Lower lobe of right lung (tissue), 2 donors: ENCODE measurements around the gene SH2D3A. TPM values are rescaled to one million over a fixed set of nuclear protein-coding genes. Genes with fewer than 3 reads are reported as not detected.

ENCODE experiments used
- ATAC-seq, 2 donors: fragments of 200-7000 bp; cut with Tn5 transposase; one replicate each; pipeline ENCODE4 v1.9.1; 2020 to 2022; ENCODE audit warnings: mild to moderate bottlenecking in 2 of 2, moderate library complexity in 2 of 2
- DNase-seq: peaks from one replicate; pipeline ENCODE4 v3.0.0-alpha.2; 2020
- H3K27ac ChIP-seq: fragments of 200-600 bp; one replicate; pipeline ENCODE4 v1.8.0; 2022
- H3K27me3 ChIP-seq: fragments of 200-600 bp; one replicate; pipeline ENCODE4 v1.8.0; 2022; ENCODE audit warnings: low read depth
- H3K36me3 ChIP-seq: fragments of 200-600 bp; one replicate; pipeline ENCODE4 v1.8.0; 2022; ENCODE audit warnings: mild to moderate bottlenecking
- H3K4me1 ChIP-seq: fragments of 200-600 bp; one replicate; pipeline ENCODE4 v1.8.0; 2022
- H3K4me3 ChIP-seq: fragments of 200-600 bp; one replicate; pipeline ENCODE4 v1.8.0; 2022; ENCODE audit warnings: mild to moderate bottlenecking
- H3K9me3 ChIP-seq: fragments of 200-600 bp; one replicate; pipeline ENCODE4 v1.8.0; 2022
- CTCF ChIP-seq: fragments of 200-600 bp; IDR thresholded peaks from one replicate; pipeline ENCODE4 v1.8.0; 2022; ENCODE audit warnings: antibody characterized with exemption, mild to moderate bottlenecking
- intact Hi-C: fragments of 100-400 bp; cut with DNase I; formaldehyde crosslinking; loops from one replicate; pipeline ENCODE4 v1.11.0; 2022
- total RNA-seq: library from RNA; stranded (reverse); fragmentation: NEBNext Ultra II Directional; extraction: Animal tissue kit (Norgen Biotek cat#: 25700); gene quantifications from one replicate; pipeline ENCODE4 v1.2.1, GENCODE V29; 2021
- donor health status: DM: no; HTN: yes; CAD: no; lungs with severe emphysema.

Gene SH2D3A
- total RNA-seq, 1 donor from 2014 or later, result 21.2 TPM

DNA sequence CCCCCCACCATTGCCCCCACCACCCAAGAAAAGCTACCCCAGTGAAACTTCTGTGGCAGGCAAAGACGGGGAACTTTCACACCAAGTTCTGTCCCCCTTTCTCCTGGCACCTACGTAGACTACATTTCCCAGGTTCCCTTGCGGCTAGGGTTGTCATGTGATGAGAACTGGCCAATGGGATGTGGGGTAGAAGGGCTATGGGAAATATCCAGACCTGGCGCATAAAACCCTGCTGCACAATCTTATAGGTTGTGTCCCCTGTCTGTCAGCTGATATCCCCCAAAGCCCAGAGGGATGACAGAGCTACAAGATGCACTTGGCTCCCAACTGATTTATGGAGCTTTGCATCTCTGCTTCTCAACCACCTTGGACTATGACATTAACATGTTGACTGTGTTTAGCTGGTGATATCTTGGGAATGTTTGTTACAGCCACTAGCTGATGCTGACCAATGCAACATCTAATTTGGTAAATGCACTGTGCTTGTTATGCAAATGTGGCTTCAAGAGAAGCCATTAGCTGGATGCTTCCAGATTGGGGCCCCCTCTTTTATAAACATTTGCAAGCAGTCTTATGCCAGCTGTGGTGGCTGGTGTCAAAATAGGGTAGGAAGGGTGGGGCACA is 6.1 kb downstream of the SH2D3A start:
- no peak overlapping the region for H3K27ac ChIP-seq
- DNase-seq, result no peak
- no peak overlapping the region for H3K4me3 ChIP-seq
- peaks cover 31% of the 10 kb centered on the region for H3K36me3 ChIP-seq
- no peak for TF ChIP-seq CTCF
- H3K4me1 ChIP-seq, result peaks cover 10% of the 10 kb centered on the region
- ATAC-seq, result no peak
- no peaks in the 10 kb centered on the region for H3K27me3 ChIP-seq
- intact Hi-C loops, result no loop called here
- H3K9me3 ChIP-seq, result no peaks in the 10 kb centered on the region

DNA sequence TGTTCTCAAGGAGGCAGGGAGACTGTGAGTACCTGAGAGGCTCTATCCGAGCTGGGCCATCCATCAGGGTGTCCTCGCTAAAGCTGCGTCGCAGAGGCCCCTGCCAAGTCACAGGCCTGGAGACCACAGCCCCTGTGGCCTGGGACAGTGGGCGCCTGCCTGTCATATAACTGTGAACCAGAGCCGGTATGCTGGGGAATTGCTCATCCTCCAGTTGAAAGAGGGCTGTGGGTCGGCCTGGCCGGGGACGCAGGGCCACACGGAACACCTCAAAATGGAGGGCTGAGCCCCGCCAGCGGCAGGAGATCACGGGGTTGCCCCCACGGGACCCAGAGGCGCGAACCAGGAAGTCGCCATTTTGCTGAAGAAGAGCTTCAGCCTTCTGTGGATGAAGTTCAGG is 6.6 kb downstream of the SH2D3A start:
- H3K36me3 ChIP-seq, result peaks cover 31% of the 10 kb centered on the region
- no peaks in the 10 kb centered on the region for H3K27me3 ChIP-seq
- intact Hi-C loops, result no loop called here
- TF ChIP-seq CTCF, result no peak
- H3K4me1 ChIP-seq, result peaks cover 5% of the 10 kb centered on the region
- no peak for ATAC-seq
- H3K27ac ChIP-seq, result no peak overlapping the region
- no peak for DNase-seq
- H3K4me3 ChIP-seq, result no peak overlapping the region
- H3K9me3 ChIP-seq, result no peaks in the 10 kb centered on the region

DNA sequence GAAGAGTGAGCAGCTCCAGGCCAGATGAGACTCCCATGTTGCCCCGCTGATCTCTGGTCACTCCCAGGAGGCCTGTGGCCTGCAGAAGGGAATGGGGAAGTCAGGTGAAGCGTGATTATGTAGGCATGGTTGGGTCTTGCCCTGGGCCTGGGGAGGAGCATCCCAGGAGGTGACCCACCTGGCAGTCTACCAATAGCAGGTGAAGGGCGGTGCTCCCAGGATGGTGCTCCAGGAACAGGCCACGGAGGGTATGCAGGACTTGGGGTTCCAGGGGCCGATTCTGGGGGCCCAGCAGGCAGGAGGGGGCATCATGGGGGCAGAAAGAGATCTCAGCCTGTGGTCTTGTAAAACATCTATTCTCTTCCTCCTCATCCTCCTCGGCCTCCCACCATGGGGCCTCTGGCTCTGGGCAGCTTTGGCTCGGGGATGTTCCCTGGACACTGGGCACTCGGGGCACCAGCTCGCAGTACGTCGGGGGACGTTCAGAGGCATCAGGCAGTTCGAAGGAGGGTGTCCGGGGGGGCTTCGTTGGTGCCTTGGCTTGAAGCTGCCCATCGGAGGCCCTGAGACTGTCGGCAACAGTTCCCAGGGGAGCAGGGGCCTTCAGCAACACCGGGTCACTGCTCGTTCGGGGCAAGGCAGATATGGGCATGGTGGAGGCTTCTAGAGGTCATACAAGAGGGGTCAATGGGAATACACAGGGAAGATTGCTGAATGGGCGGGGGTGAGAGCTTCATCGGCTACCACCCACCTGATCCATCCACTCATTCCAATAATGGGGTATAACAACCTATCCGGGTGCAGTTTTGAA is 12.4 kb downstream of the SH2D3A start:
- intact Hi-C loops, result no loop called here

GRCh38 chr19:6754136-6754535 is 13.1 kb downstream of the SH2D3A start:
- H3K9me3 ChIP-seq, result no peaks in the 10 kb centered on the region
- TF ChIP-seq CTCF, result no peak
- no peaks in the 10 kb centered on the region for H3K27me3 ChIP-seq
- intact Hi-C loops, result no loop called here
- no peak for ATAC-seq
- H3K36me3 ChIP-seq, result peaks cover 52% of the 10 kb centered on the region
- H3K27ac ChIP-seq, result no peak overlapping the region
- no peak overlapping the region for H3K4me3 ChIP-seq
- DNase-seq, result no peak
- H3K4me1 ChIP-seq, result peaks cover 12% of the 10 kb centered on the region

More for the DNA sequence above, 12.4 kb downstream of the SH2D3A start:
- DNase-seq, result no peak
- Histone ChIP-seq H3K36me3 (peaks cover 49% of the 10 kb centered on the region), H3K9me3 (no peaks in the 10 kb centered on the region), H3K4me3 (no peak overlapping the region), H3K4me1 (peaks cover 12% of the 10 kb centered on the region), H3K27ac (no peak overlapping the region), H3K27me3 (no peaks in the 10 kb centered on the region)
- no peak for TF ChIP-seq CTCF
- no peak for ATAC-seq

GRCh38 chr19:6753178-6754031 is 13.8 kb downstream of the SH2D3A start:
- H3K27ac ChIP-seq, result peak overlapping the region; percentile 76
- H3K9me3 ChIP-seq, result no peaks in the 10 kb centered on the region
- no peaks in the 10 kb centered on the region for H3K27me3 ChIP-seq
- peak overlapping the region; percentile 50 for H3K4me3 ChIP-seq
- intact Hi-C loops, result no loop called here
- peak; percentile 91 for DNase-seq
- TF ChIP-seq CTCF, result peak; percentile 52
- peak; percentile 88 to 94 for ATAC-seq
- H3K36me3 ChIP-seq, result peaks cover 52% of the 10 kb centered on the region
- peaks cover 15% of the 10 kb centered on the region for H3K4me1 ChIP-seq
